ENCODE data around the gene EXTL1.

- TF ChIP-seq POLR2AphosphoS5 (IDR thresholded peaks at IDR 0.05; ENCODE audit: insufficient read depth in 1 of 2, low read depth in 1 of 2) (no peak), POLR2A (IDR thresholded peaks at IDR 0.05) (no peak)
Observed at GRCh38 chr1:26045722-26046245, 24.2 kb downstream of the EXTL1 start, which contains the start of gene SLC30A2.

Measured in vagina (tissue), 2 donors.